NCI-H128 (cell line): Measurements from ENCODE around the gene LMTK2.

ENCODE experiments used
- DNase-seq: peaks from one replicate; lab custom pipeline; 2025; ENCODE audit not compliant: unreplicated experiment; lab: John Stamatoyannopoulos, UW

The LMTK2 gene

DNA sequence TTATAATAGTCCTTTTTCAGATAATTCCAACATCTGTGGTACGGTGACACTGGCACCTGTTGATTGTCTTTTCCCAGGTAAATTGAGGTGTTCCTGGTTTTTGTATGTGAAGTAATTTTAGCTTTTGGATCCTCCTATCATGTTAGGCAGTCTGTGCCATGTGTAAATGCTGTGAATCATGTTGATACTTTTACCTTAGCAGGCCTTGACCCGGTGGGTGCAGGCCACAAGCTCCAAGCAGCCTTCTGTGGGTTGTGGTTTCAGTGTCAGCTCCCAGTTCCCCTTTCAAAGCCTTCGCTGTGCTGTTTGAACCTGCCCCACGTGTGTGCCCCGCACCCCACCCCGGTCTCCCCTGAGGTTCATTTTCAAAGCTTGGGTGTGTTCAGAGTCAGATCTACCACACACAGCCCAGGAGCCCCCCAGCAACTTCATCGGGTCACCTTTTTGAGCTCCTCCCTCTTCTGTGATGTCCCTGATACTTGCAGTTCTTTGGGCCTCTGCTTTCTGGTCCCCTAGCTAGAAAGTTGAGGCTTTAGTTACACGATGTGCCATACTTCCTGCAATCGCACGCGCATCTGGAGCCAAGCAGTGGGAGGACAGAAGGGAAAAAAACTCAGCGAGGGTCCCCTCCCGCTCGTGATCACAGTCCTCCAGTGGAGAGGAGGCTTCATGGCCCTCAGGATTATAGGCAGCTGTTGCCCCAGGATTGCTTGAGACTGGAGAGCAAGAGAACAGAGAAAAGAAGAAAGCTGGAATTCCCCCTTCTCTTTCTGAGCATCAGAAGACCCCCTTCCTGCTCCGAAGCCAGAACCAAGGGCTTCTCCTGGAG, 95.9 kb downstream of the LMTK2 start:
- DNase-seq, result no peak

DNA sequence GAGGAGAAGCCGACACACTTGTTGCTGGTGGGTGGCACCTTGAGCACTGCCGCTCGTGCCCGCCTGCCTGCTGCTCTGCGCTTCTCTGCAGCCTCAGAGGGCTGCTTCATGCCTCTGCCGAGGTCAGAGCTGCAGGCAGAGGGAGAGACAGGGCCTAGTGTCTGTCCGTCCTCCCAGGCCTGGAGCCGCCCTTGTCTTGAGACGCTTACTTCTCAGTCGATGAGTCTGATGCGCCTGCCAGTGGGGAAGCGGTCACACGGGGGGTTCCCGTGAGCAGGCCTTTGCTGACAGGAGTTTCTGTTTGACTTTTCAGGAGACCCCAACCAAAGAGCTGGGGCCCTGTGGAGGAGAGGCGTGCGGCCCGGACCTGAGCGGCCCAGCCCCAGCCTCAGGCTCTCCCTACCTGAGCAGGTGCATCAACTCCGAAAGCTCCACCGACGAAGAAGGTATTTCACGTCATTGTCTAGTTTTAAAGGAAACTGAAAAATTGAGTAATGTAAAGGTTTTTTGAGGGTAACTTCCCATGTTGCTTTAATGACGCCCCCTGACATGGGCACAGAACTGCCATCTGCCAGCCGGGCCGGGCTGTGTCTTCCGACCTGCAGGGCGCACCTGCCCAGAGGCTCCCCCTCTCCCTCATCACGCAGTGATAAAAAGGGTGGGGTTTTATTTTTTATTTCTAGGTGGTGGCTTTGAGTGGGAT, 96.8 kb downstream of the LMTK2 start:
- no peak for DNase-seq

DNA sequence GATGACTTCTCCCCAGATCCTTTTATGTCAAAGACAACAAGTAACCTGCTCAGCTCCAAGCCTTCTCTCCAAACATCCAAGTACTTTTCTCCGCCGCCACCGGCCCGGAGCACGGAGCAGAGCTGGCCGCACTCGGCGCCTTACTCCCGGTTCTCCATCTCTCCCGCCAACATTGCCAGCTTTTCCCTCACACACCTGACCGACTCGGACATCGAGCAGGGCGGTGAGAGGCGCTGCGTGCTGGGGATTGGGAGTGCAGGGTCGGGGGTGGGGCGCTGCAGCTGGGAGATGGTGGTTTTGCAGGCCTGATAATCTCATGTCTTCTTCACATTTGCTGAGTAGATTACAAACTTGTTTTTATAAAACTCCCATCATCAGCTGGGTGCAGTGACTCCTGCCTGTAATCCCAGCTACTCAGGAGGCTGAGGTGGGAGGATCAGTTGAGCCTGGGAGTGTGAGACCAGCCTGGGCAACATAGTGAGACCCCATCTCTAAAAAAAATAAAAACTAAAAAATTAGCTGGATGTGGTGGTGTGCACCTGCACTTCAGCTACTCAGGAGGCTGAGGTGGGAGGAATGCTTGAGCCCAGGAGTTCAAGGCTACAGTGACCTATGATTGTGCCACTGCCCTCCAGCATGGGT, 97.4 kb downstream of the LMTK2 start:
- no peak for DNase-seq

DNA sequence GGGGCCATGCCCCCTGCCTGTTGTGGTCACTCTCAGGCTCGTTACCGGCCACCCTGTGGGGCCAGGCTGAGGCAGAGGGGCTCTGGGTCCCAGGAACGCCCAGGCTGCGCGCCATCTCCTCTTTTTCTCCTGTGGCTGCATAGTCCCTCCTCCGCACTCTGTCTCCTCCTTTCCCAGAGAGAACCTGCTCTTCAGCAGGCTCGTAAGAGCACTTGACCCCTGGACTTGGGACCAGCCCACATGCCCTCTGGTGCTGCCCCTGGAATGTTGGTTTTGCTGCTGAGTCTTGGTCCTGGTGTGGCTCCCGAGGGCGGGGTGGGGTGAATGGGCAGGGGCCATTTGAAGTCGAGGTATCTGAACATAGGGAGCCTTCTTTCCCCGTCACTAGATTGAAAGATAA, 98.0 kb downstream of the LMTK2 start:
- no peak for DNase-seq

DNA sequence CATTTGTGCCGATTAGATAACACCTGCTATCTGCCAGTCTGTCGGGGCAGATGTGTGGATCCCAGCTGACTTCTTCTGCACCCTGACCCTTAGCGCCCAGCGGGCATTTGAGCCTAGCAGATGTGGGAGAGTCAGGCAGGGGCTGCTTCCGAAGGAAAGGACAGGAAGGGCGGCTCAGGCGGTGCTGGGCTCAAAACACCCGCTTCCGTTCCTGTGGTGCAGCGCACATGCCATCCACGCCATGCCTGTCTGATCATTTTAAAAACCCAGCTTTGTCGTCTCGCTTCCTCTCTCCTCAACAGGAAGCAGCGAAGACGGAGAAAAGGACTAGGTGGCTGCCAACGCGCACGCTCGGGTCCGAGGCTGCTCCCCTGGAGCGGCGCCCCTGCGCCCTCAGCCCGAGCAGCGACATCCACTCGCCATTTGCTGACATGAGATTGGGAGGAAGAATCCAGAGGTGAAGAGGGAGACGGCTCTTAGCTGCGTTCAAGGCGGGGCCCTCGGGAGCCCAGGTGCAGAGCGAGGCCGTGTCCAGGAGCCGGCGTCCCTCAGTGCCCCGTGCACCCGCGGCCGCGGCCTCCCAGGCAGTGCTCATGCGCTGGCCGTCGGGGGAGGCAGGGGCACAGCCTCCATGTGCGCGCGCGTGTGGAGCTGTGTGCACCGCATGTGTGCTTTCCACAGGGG, 98.6 kb downstream of the LMTK2 start:
- no peak for DNase-seq

DNA sequence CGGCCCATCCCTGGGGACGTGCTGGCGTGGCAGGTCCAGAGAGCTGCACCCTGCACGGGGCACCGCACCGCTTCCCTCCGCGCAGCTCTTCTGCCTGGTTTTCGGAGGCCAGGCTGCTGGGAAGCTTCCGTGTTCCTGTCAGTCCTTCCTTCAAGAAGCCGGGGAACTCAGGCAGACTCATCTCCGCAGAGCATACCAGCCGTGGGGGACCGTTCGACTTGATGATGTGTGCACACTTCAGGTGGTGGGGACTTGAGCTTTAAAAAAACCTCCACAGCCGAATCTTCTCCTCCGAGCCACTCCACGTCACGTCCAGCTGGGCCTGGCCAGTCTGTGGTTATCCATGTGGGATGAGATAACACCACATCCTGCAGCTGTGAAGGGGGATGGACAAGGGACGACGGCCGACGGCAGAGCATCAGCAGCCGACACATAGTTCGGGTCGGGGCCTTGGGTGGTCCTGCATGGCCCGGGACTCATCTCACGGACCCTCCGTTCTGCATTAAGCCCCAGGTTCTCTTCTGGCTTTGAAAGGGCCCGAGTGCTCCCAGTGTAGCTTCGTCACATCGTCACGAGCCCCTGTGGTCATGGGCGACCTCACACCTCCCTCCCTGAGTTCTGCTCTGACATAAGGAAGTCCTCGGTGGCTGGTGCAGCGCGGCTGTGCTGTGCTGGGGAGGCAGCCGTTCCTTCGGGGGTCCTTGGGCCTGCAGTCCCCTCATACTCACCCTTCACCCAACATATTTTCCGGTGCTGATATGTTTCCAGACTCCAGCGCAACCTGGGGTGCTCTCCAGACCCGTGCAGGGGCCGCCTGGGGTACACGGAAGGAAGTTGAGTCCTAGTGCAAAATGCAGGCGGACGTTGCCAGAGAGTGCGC, 100.0 kb downstream of the LMTK2 start:
- DNase-seq, result no peak

DNA sequence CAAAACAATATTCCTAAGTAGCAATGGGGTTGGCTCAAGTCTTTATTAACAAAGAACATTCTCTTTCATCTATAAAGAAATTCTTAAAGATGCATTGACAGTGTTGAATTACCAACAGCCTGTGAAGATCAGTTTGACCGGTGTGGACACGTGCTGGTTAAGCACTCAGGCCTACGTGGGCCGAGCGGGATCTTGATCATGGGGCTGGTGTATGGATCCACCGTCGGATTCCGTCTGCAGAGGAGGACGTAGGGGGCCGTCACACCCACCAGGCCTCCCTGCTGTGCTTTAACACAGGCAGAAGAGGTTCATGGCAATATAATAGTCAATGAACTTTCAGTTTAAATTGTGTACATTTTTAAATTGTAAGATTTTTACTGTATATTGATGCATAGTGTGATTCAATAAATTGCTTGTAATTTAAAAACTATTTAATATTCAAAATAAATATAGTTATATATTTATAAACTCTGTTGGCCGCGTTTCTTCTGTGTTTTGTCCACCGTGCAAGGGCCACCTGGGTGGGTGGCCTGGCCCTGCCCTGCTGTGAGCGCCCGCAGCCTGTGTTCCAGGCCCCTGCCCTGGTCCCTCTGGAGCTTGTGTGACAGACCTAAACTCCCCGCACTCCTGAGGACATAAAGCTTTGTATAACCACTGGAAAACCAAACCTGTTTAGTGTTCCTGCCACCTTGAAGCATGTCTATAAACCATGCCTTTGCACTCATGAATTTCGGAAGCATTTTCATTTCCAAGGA, 102.7 kb downstream of the LMTK2 start:
- DNase-seq, result no peak

DNA sequence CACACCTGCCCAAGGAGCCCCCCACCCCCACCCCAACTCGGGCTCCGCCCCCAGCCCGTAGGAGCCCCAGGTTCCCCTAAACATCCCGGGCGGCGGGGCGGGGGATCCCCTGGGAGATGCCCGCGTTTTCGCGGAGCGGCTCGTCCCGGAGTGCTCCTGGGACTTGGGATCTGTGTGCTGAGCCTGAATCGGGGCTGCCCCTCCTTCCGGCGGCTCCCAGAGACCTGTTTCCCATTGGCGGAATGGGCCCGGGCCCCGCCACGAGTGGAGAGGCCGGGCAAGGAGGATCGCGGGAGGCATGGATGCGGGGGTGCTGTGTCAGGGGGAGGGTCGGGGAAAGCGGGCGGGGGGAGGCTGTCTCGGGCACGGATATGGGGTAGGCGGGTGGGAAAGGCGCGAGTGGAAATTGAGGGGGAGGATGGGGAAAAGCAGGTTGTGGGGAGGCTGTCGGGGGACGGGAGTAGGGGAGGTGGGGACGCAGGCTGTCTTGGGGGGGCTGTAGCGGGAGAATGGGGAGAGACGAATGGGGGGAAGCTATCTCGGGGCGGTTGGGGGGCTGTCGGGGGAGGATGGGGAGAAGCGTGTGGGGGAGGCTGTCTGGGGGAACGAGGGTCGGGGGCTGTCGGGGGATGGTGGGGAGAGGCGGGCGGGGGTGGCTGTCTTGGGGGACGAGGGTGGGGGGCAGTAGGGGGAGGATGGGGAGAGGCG, 104.0 kb downstream of the LMTK2 start:
- no peak for DNase-seq

DNA sequence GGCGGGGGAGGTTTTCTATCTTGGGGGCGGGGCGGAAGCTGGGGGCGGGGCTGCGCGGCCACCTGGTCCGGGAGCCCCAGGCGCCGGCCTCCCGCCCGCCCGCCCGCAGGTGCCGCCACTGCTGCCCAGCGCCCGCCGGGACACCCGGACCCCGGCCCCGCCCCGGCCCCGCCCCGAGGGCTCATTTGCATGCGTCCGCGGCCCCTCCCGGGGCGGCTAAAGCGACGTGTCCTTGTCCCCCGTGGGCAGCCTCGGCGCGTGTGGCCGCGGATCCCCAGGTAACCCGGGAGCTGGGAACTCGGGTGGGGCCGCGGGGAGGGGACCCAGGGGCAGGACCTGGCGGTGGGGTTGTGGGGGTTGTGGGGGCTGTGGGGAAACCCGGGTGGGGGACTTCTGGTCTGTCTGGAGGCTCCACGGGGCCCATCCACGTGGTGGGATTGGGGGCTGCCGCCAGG, 104.6 kb downstream of the LMTK2 start, which contains the start of gene BHLHA15:
Gene BHLHA15 (plus strand): TSS at position 219 of the 455 bp plus-strand sequence. CDS start 871 bp downstream, outside the sequence.
- DNase-seq, result no peak

DNA sequence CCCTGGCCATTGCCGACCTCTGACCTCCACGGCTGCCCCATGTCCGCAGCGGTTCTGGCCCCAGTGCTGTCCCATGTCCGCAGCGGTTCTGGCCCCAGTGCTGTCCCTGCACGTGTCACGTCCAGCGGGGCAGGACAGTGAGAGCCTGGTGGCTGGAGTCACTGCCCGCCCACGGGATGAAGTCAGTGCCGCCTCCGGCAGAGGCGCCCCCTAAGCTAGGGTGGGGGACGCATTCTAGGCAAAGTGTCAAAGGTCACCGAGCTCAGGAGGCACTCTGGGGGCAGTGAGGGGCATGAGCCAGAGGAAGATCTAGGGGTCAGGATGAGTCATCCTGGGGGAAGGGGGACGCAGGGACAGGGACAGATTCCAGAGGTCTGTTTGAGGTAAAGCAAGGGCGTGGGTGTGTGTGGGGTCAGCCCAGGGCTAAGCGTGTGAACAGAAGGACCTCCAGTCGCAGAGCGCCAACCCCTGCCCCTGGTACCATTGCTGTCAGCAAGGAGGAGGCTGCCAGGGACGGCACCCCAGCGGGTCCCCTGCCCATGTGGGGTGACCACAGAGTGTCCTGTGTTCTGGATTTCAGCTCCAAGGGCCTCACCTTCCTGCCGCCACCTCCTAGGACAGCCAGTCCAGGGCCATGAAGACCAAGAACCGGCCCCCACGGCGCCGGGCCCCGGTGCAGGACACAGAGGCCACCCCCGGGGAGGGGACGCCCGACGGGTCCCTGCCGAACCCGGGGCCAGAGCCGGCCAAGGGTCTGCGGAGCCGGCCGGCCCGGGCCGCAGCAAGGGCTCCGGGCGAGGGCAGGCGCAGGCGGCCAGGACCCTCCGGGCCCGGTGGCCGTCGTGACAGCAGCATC, 105.2 kb downstream of the LMTK2 start:
- no peak for DNase-seq

DNA sequence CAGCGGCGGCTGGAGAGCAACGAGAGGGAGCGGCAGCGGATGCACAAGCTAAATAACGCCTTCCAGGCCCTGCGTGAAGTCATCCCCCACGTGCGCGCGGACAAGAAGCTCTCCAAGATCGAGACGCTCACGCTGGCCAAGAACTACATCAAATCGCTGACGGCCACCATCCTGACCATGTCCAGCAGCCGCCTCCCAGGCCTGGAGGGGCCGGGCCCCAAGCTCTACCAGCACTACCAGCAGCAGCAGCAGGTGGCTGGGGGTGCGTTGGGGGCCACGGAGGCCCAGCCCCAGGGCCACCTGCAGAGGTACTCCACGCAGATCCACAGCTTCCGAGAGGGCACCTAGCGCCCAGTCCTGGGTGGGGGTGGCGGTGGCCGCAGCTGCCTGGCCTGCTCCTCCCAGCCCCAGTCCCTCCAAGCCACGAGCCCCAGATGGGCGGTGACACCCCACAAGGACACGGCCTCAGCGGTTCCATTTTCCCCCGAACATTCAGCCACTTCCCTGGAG, 105.9 kb downstream of the LMTK2 start:
- DNase-seq, result no peak

DNA sequence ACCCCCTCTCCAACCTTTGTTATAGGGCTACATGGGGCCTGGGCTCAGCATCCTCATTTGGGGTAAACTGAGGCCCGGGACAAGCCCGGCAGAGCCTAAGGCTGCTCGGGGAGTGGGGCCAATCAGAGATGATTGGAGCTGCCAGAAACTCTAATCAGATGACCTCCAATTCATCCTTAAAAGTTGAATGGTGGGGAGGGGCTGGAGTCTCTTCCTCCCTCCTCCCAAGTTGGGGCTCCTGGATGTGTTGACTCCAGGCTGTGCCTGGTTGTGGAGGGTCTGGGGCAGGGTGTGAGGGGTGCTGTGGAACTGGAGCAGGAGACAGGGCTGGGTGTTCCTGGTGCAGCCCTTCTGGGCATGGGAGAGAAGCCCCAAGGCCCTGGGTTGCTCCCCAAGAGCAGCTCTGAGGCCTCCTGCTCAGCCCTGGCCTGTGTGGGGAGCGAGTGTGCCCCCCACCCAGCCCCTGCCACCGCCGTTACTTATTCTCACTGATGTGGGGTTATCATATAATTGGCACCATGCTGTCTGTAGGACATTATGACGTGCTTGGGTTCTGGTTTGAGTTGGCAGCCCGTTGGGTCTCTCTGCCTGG, 106.7 kb downstream of the LMTK2 start:
- no peak for DNase-seq

DNA sequence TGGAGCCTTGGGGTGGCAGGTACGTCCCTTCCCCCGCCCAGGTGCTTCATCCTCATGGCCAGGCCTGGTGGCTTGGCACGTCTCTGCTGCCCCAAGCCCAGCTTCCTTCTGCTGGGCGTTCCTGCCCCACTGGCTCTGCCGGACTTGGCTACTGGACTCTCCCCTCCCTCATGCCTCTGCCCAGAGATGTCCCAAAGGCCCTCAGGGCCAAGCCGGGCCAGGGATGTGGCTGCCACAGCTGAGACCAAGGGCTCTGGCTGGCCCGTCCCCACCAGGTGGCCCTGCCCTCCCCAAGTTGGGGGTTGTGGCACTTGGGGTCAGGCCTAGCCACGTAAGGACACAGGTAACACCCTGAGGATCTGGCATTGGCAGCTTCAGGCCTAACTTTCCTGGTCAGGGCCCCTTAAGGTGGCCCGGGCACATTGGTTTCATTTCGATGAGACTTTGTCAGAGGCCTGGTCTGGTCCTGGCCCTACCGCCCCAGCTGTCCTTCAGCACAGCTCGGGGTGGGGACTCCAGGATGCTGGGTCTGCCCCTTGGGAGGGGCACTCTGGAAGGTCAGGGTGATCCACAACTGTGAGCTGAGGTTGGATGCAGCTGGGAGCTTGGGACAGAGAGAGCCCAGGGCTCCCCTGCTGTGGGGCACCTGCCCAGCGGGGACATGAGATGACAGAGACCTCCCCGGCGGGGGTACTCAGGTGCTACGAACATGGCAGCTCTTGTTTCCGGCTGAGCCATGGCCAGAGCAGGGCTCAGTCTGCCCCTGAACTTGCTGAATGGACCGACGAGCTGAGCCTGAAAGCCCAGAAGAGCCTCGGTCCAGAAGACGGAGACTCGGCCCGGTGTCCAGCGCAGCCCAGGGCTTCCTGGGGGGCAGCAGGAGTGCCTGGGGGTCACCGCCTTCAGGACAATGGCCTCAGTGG, 107.5 kb downstream of the LMTK2 start:
- DNase-seq, result no peak

DNA sequence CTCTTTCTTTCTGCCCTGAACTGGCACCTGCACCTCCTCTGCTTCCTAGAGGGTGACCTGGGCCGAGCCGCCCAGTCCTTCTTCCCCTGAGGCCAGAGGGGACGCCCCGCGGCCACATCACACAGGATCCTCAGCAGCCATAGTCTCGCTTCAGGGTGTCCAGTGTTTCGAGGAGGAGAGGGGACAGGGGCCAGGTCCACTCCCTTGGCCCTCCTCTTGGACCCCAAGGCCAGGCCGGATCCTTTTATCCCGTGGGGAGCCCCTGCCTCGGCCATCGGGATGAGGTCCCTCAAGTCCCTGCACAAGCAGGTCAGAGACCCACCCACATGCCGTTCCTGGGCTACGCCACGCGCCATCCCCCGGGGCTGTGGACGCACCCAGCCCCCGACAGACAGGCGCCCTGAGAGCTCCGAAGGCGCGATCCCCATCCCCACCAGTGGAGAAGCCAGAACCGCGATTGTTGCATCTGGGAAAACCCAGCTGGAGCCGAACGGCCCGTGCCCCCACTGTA, 108.2 kb downstream of the LMTK2 start:
- no peak for DNase-seq

DNA sequence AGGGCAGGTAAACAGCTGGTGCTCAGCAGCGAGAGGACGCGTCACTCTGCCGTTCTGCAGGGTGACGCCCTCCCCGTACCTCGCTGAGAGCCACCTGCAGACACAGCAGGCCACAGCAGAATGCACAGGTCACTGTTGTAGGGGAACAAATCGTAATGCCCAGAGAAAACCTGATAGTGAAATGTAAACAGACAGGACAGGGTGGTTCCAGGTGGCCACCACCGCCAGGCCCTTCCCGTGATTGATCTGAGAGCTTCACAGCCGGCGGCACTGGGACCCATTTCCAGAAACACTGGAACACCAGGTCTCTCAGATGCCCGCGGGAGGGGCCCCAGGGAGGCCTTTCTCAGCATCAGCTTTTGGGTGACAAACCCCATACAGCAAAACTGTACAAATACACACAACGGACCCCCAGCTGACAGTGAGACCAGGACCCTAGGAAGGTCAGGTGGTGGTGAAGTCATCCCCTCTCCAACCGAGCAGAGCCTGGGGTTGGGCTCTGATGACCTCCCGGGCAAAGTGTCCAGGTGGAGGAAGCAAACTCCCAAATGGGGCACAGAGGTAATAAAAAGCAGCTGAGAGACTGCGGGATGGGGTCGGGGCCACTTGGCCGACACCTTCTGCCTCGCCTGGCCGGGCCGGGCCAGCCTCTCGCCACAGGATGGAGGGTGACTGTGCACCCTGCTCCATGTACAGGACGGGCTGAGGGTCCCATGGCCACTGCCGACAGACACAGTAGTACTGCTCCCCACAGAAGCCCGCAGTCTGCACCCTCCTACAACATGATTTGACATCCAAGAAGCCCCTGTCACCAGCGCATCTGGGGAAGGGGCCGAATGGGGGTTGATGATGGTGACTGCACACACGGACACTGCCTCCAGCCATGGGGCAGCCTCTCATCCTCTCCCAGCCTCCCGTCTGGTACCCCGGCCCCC, 109.2 kb downstream of the LMTK2 start:
- DNase-seq, result no peak
